SK-N-MC (cell line): Measurements from ENCODE around the gene TMEM121.
A peak's percentile ranks its signal among the peaks of the same experiment; 100 is the strongest.

Experiments used
- DNase-seq: peaks from one replicate; pipeline ENCODE4 v3.0.0-alpha.2; 2011; ENCODE audit warnings: low read depth, low spot score
- H3K27ac ChIP-seq: fragments of 200-600 bp; sonication (generic); 2 replicates; pipeline ENCODE4 v1.5.1; 2016; ENCODE audit warnings: mixed run types
- H3K36me3 ChIP-seq: fragments of 200-600 bp; sonication (generic); 2 replicates; pipeline ENCODE4 v1.6.1; 2017; ENCODE audit warnings: antibody characterized with exemption, low read length, mixed read lengths; ENCODE audit not compliant: insufficient read depth
- H3K4me3 ChIP-seq: fragments of 200-600 bp; sonication (generic); 2 replicates; pipeline ENCODE4 v1.5.1; 2016
- H3K9ac ChIP-seq: fragments of 200-600 bp; sonication (generic); 2 replicates; pipeline ENCODE4 v1.8.0; 2017; ENCODE audit warnings: mixed run types, mixed read lengths; ENCODE audit not compliant: insufficient read length
- H3K9me3 ChIP-seq: fragments of 200-600 bp; sonication (generic); 2 replicates; pipeline ENCODE4 v1.6.1; 2017; ENCODE audit warnings: low read depth, mild to moderate bottlenecking, antibody characterized with exemption, low read length, moderate library complexity, mixed read lengths
- EZH2 ChIP-seq: fragments of 200-600 bp; sonication (generic); IDR thresholded peaks from one replicate; pipeline ENCODE4 v1.6.1; 2017; ENCODE audit warnings: antibody characterized with exemption
- FOXP2 ChIP-seq: optimal IDR thresholded peaks from 2 replicates; pipeline ENCODE3; 2011; ENCODE audit warnings: mild to moderate bottlenecking, moderate library complexity; ENCODE audit not compliant: insufficient read depth; ENCODE audit errors: extremely low read length, control extremely low read depth
- POLR2AphosphoS5 ChIP-seq: IDR thresholded peaks from 2 replicates; pipeline ENCODE4 v1.6.1; 2012; ENCODE audit warnings: mild to moderate bottlenecking, low read depth, low read length, borderline replicate concordance

TMEM121 gene

GRCh38 chr14:105507247-105507646 is 19.1 kb upstream of the TMEM121 start:
- H3K9ac ChIP-seq = no peak overlapping the region
- no peaks in the 10 kb centered on the region for H3K9me3 ChIP-seq
- H3K4me3 ChIP-seq = no peak overlapping the region
- no peak for DNase-seq
- TF ChIP-seq FOXP2 (no peak), POLR2AphosphoS5 (no peak), EZH2 (no peak)
- no peak overlapping the region for H3K27ac ChIP-seq
- H3K36me3 ChIP-seq = no peaks in the 10 kb centered on the region

DNA sequence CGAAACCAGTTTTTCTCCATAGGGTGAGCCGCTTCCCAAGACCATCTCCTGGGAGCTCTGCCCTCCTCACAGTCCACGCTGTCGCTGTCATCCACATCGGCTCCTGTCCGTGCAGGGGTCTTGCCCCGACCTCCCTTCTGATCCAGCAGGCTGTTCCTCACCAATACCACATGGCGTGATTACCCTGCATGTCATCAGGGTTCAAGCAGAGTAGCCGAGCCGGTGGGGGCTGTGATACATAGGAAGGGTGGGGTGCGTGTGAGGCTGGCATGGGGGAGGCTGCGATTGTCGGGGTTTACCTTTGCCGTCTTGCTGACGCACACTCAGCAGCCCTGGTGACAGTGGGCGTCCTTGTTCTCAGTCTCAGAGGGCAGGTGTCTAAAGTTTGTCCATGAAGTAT is 18.3 kb upstream of the TMEM121 start:
- Histone ChIP-seq H3K9ac (no peak overlapping the region), H3K36me3 (no peaks in the 10 kb centered on the region), H3K9me3 (no peaks in the 10 kb centered on the region), H3K4me3 (no peak overlapping the region), H3K27ac (no peak overlapping the region)
- no peak for DNase-seq
- TF ChIP-seq POLR2AphosphoS5 (no peak), EZH2 (no peak), FOXP2 (no peak)

- Histone ChIP-seq H3K9ac (no peak overlapping the region), H3K36me3 (no peaks in the 10 kb centered on the region), H3K4me3 (no peak overlapping the region), H3K27ac (no peak overlapping the region), H3K9me3 (no peaks in the 10 kb centered on the region)
- TF ChIP-seq FOXP2 (no peak), EZH2 (no peak), POLR2AphosphoS5 (no peak)
- DNase-seq = no peak
Observed at GRCh38 chr14:105508601-105509000, 17.8 kb upstream of the TMEM121 start.

- no peak for DNase-seq
- Histone ChIP-seq H3K9me3 (no peaks in the 10 kb centered on the region), H3K27ac (no peak overlapping the region), H3K9ac (no peak overlapping the region), H3K4me3 (no peak overlapping the region), H3K36me3 (no peaks in the 10 kb centered on the region)
- no peak for TF ChIP-seq FOXP2
- TF ChIP-seq EZH2 = no peak
- TF ChIP-seq POLR2AphosphoS5 = no peak
Observed at GRCh38 chr14:105517096-105517495, 9.3 kb upstream of the TMEM121 start.

DNA sequence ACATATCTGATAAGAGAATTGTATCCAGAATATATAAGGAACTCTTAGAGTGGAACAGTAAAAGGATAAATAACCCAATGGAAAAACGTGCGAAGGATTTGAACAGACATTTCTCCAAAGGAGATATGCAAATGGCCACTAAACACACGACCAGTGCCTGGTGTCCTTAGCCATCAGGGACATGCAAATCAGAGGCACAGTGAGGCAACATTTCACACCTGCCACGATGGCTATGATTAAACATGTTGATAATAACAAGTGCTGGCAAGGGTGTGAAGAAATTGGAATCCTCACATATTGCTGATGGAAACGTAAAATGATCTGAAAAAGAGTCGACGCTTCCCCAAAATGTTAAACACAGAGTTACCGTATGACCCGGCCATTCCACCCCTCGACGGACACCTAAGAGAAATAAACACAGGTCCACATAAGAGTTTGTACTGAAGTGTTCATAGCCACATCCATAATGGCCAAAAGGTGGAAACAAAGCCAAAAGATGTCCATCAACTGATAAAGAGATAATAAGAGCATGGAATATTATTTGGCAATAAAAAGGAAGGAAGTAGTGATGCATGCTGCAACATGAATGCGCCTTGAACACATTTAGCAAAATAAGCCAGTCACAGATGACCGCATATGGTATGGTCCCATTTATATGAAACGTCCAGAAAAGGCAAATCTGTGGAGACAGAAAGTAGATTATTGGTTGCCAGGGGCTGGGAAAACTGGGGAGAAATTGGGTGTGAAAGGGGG is 6.3 kb upstream of the TMEM121 start:
- TF ChIP-seq EZH2 (no peak), FOXP2 (no peak), POLR2AphosphoS5 (no peak)
- Histone ChIP-seq H3K36me3 (no peaks in the 10 kb centered on the region), H3K9me3 (no peaks in the 10 kb centered on the region), H3K27ac (no peak overlapping the region), H3K9ac (no peak overlapping the region), H3K4me3 (no peak overlapping the region)
- no peak for DNase-seq

DNA sequence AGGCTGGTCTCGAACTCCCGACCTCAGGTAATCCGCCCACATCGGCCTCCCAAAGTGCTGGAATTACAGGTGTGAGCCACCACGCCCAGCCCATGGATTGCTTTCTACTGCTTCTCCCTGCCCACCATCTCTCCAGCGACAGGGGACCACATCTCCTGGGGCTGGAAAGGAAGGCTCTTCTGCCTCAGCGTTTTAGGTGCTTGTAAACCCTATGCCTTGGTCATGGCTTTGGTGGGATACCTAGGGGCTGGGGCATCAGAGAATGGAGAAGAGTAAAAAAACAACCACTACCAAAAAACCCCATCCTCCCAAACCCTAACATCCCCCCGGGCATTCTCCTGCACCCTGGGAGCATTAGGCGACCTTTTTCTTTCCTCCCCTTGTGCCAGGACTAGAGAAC is 1.1 kb upstream of the TMEM121 start:
- no peak for DNase-seq
- H3K9me3 ChIP-seq = no peaks in the 10 kb centered on the region
- H3K36me3 ChIP-seq = no peaks in the 10 kb centered on the region
- no peak for TF ChIP-seq EZH2
- TF ChIP-seq POLR2AphosphoS5 = no peak
- no peak for TF ChIP-seq FOXP2
- no peak overlapping the region for H3K9ac ChIP-seq
- no peak overlapping the region for H3K4me3 ChIP-seq
- no peak overlapping the region for H3K27ac ChIP-seq

DNA sequence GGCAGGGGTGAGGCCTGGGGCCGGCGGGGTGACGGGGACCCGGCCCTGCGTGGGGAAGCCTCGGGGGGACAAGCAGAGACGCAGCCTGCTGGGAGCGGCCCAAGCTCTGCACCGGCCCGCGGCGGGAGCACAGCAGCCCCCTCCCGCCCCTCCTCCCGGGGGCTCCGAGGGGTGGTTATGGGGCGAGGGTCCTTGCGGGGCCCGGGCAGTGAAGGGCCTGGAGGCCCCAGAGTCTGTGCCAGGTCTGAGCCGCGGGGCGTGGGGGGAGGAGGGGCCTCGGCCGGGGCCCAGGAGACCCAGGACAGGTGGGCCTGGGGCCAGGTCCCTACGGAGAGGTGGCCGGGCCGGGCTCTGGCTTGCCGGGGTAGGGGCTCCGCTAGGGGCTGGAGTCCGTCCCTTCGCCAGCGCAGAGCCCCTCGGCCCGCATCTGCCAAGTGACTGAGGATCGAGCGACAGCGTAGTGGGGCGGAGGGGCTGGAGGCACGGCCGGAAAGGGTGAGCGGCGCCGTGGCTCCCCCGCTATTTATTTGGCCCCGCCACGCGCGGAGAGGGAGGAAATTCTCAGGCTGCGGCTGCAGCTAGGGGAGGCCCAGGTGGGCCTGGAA is 495 bp downstream of the TMEM121 start:
- Histone ChIP-seq H3K4me3 (peak overlapping the region; percentile 81), H3K27ac (no peak overlapping the region), H3K9me3 (no peaks in the 10 kb centered on the region), H3K9ac (peak overlapping the region; percentile 53), H3K36me3 (no peaks in the 10 kb centered on the region)
- no peak for TF ChIP-seq POLR2AphosphoS5
- no peak for TF ChIP-seq FOXP2
- TF ChIP-seq EZH2 = no peak
- DNase-seq = no peak

DNA sequence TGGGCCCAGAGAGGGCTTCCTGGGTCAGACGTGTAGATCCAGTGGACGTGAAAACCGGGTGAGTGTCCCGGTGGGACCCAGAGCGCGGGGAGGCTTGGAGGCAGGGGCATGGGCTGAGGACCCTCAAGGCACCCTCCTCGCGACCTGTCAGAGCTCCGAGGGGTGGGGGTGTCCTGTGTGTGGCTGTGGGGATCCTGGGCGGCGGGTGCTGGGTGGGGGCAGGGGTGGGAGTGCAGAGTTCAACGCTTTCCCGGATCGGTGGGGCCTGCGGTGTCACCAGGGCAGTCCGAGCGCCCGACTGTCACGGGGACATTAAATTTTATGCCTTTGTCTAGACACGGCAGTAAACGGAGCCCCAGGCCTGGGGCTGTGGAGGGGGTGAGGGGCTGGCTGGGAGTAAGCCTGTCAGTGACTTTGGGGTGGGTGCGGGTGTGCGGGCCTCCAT is 1.0 kb downstream of the TMEM121 start:
- peak overlapping the region; percentile 81 for H3K4me3 ChIP-seq
- TF ChIP-seq FOXP2 (no peak), EZH2 (no peak), POLR2AphosphoS5 (no peak)

GRCh38 chr14:105527826-105528585 is 1.6 kb downstream of the TMEM121 start:
- TF ChIP-seq POLR2AphosphoS5 (no peak), FOXP2 (no peak), EZH2 (no peak)
- Histone ChIP-seq H3K36me3 (no peaks in the 10 kb centered on the region), H3K9me3 (no peaks in the 10 kb centered on the region), H3K27ac (no peak overlapping the region), H3K4me3 (peak overlapping the region; percentile 81), H3K9ac (peak overlapping the region; percentile 75)
- DNase-seq = no peak

More for the DNA sequence above, 1.0 kb downstream of the TMEM121 start:
- no peaks in the 10 kb centered on the region for H3K9me3 ChIP-seq
- no peak overlapping the region for H3K27ac ChIP-seq
- H3K9ac ChIP-seq = peak overlapping the region; percentile 75
- no peak for DNase-seq
- H3K36me3 ChIP-seq = no peaks in the 10 kb centered on the region
